Gastrocnemius medialis (tissue), 4 donors: ENCODE results near the gene CIPC. TPM values are rescaled to one million over a fixed set of nuclear protein-coding genes. Genes with fewer than 3 reads are reported as not detected.
A peak's percentile ranks its signal among the peaks of the same experiment; 100 is the strongest.

Experiments used
- ATAC-seq, 2 donors: fragments of 150-250 bp; one replicate each; pipeline ENCODE4 v1.9.1; 2016
- DNase-seq, 2 donors: peaks; one replicate each; pipeline ENCODE4 v3.0.0-alpha.2; 2019
- H3K27ac ChIP-seq, 4 donors: fragments of 200-600 bp; sonication (generic); 1 replicate in 1 of 4; 2 replicates in 3 of 4; pipeline ENCODE4 v1.5.1; 2016 to 2018; ENCODE audit warnings: mild to moderate bottlenecking in 2 of 4, moderate library complexity in 1 of 4
- H3K27me3 ChIP-seq, 3 donors: fragments of 200-600 bp; sonication (generic) in 2 of 3; 1 replicate in 1 of 3; 2 replicates in 2 of 3; pipeline versions ENCODE4 v1.5.1 to v1.6.0; 2016 to 2019; ENCODE audit warnings: mild to moderate bottlenecking in 1 of 3, moderate library complexity in 1 of 3
- H3K36me3 ChIP-seq, 2 donors: fragments of 200-600 bp; sonication (generic) in 1 of 2; one replicate each; pipeline ENCODE4 v1.5.1; 2017 to 2018
- H3K4me1 ChIP-seq, 2 donors: fragments of 200-600 bp; sonication (generic) in 1 of 2; one replicate each; pipeline ENCODE4 v1.5.1; 2016 to 2017; ENCODE audit warnings: mild to moderate bottlenecking in 2 of 2
- H3K4me3 ChIP-seq, 4 donors: fragments of 200-600 bp; sonication (generic) in 3 of 4; 1 replicate in 1 of 4; 2 replicates in 3 of 4; pipeline ENCODE4 v1.5.1; 2016 to 2019; ENCODE audit warnings: mild to moderate bottlenecking in 2 of 4
- H3K9me3 ChIP-seq, 3 donors: fragments of 200-600 bp; sonication (generic) in 2 of 3; 1 replicate in 1 of 3; 2 replicates in 2 of 3; pipeline ENCODE4 v1.5.1; 2016 to 2019
- POLR2A ChIP-seq, 2 donors: fragments of 450-650 bp; IDR thresholded peaks; one replicate each; pipeline ENCODE4 v1.6.1; 2017; ENCODE audit warnings: antibody characterized with exemption in 2 of 2, mild to moderate bottlenecking in 2 of 2, moderate library complexity in 2 of 2
- in situ Hi-C, 4 donors: fragments of 200-750 bp; cut with MboI; loops; one replicate each; pipeline versions ENCODE4 v1.15.0 to v1.8.0; 2017; ENCODE audit warnings: low sequenced_read_pairs in 4 of 4
- intact Hi-C: fragments of 100-400 bp; cut with DNase I; formaldehyde crosslinking; loops from one replicate; pipeline ENCODE4 v1.15.1; 2023; ENCODE audit warnings: low total_unique reads
- total RNA-seq, 4 donors: library from RNA; depleted of rRNA; stranded (reverse); fragments of >200 nt; gene quantifications; one replicate each; pipeline versions ENCODE4 v1.1.0 to v1.2.3, GENCODE V29; 2016
- TF ChIP-seq, protein P1 (sequence below), 5 experiments: fragments of 450-650 bp in 3 of 5; fragments of 200-600 bp in 2 of 5; sonication (generic) in 2 of 5; IDR thresholded peaks in 4 of 5; conservative IDR thresholded peaks in 1 of 5; 1 replicate in 4 of 5; 2 replicates in 1 of 5; pipeline ENCODE4 v1.5.1; 2016 to 2019; ENCODE audit warnings: antibody characterized with exemption in 5 of 5, mild to moderate bottlenecking in 3 of 5, moderate library complexity in 3 of 5

CIPC gene
- total RNA-seq, 4 donors from 2014 or later: 114 to 178 (median 120) TPM

- DNase-seq (no peak), ATAC-seq (no peak)
- intact Hi-C loops: no loop called here
- no peak for TF ChIP-seq POLR2A (IDR thresholded peaks at IDR 0.05)
- TF ChIP-seq, protein P1, sequence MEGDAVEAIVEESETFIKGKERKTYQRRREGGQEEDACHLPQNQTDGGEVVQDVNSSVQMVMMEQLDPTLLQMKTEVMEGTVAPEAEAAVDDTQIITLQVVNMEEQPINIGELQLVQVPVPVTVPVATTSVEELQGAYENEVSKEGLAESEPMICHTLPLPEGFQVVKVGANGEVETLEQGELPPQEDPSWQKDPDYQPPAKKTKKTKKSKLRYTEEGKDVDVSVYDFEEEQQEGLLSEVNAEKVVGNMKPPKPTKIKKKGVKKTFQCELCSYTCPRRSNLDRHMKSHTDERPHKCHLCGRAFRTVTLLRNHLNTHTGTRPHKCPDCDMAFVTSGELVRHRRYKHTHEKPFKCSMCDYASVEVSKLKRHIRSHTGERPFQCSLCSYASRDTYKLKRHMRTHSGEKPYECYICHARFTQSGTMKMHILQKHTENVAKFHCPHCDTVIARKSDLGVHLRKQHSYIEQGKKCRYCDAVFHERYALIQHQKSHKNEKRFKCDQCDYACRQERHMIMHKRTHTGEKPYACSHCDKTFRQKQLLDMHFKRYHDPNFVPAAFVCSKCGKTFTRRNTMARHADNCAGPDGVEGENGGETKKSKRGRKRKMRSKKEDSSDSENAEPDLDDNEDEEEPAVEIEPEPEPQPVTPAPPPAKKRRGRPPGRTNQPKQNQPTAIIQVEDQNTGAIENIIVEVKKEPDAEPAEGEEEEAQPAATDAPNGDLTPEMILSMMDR (IDR thresholded peaks at IDR 0.05 in 4 of 5, conservative IDR thresholded peaks at IDR 0.05 in 1 of 5): no peak
- H3K27ac ChIP-seq: no peak overlapping the region
- no peaks in the 10 kb centered on the region for H3K36me3 ChIP-seq
- no peaks in the 10 kb centered on the region for H3K9me3 ChIP-seq
- peaks cover 21 to 29% (median 29%) of the 10 kb centered on the region in 3 donors for H3K27me3 ChIP-seq
- in situ Hi-C loops: no loop called here
- no peak overlapping the region for H3K4me3 ChIP-seq
- peaks cover 0 to 5% of the 10 kb centered on the region in 2 donors for H3K4me1 ChIP-seq
Measured at GRCh38 chr14:77145975-77146740, 48.1 kb downstream of the CIPC start.

- ATAC-seq: no peak
- no peak overlapping the region for H3K4me3 ChIP-seq
- H3K4me1 ChIP-seq: no peaks in the 10 kb centered on the region
- in situ Hi-C loops: no loop called here
- no peak for TF ChIP-seq POLR2A (IDR thresholded peaks at IDR 0.05)
- TF ChIP-seq, protein P1 (IDR thresholded peaks at IDR 0.05 in 4 of 5, conservative IDR thresholded peaks at IDR 0.05 in 1 of 5): no peak
- no peak overlapping the region for H3K27ac ChIP-seq
- intact Hi-C loops: no loop called here
- no peaks in the 10 kb centered on the region for H3K9me3 ChIP-seq
- H3K36me3 ChIP-seq: no peaks in the 10 kb centered on the region
- H3K27me3 ChIP-seq: peaks cover 3 to 20% (median 15%) of the 10 kb centered on the region in 3 donors
- no peak for DNase-seq
Measured at GRCh38 chr14:77148510-77149231, 50.6 kb downstream of the CIPC start.

DNA sequence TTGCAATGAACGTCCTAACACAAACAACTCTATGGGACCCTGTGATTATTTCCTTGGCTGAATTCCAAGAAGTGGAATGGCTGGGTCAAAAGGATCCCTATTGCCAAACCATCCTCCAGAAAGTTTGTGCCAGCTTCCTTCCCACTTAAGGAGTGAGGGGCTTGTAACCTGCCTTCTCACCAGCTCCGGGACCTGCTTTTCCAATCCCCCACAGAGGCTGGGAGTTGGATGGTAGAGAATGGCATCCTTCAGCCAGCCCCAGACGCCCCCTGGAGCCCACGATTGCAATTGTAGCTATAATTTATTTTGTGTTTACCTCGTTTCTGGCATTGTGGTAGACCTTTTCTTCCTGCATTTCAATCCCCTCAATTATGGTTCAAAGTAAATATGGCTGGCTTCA, 53.2 kb downstream of the CIPC start:
- TF ChIP-seq POLR2A (IDR thresholded peaks at IDR 0.05): no peak
- TF ChIP-seq, protein P1 (IDR thresholded peaks at IDR 0.05 in 4 of 5, conservative IDR thresholded peaks at IDR 0.05 in 1 of 5): peak in 2 of 5 experiments; percentile 10 to 27
- H3K4me1 ChIP-seq: peaks cover 0 to 5% of the 10 kb centered on the region in 2 donors
- H3K4me3 ChIP-seq: no peak overlapping the region
- in situ Hi-C loops (no loop called here), intact Hi-C loops (no loop called here)
- no peaks in the 10 kb centered on the region for H3K36me3 ChIP-seq
- H3K27ac ChIP-seq: no peak overlapping the region
- DNase-seq: no peak
- no peaks in the 10 kb centered on the region for H3K9me3 ChIP-seq
- H3K27me3 ChIP-seq: peaks cover 0 to 14% (median 8%) of the 10 kb centered on the region in 3 donors
- ATAC-seq: no peak

GRCh38 chr14:77151918-77152588, 54.0 kb downstream of the CIPC start:
- peaks cover 0 to 5% of the 10 kb centered on the region in 2 donors for H3K4me1 ChIP-seq
- in situ Hi-C loops: no loop called here

More at GRCh38 chr14:77151918-77152588, 54.0 kb downstream of the CIPC start:
- no peak overlapping the region for H3K4me3 ChIP-seq
- H3K27ac ChIP-seq: no peak overlapping the region
- peaks cover 0 to 6% (median 0%) of the 10 kb centered on the region in 3 donors for H3K27me3 ChIP-seq
- H3K9me3 ChIP-seq: no peaks in the 10 kb centered on the region
- intact Hi-C loops: no loop called here
- TF ChIP-seq POLR2A (IDR thresholded peaks at IDR 0.05): no peak
- TF ChIP-seq, protein P1 (IDR thresholded peaks at IDR 0.05 in 4 of 5, conservative IDR thresholded peaks at IDR 0.05 in 1 of 5): no peak
- H3K36me3 ChIP-seq: no peaks in the 10 kb centered on the region
- DNase-seq (no peak), ATAC-seq (no peak)
